NCI-H2171 treated with DMSO at 0.1 percent for 48 hours (cell line): ENCODE results near the gene PIK3C2A.

Experiments
- DNase-seq: peaks from one replicate; lab custom pipeline; 2025; lab: John Stamatoyannopoulos, UW

The PIK3C2A gene

GRCh38 chr11:17211286-17211685 is 3.5 kb upstream of the PIK3C2A start:
- no peak for DNase-seq

- no peak for DNase-seq
Observed at GRCh38 chr11:17209939-17210245, 2.1 kb upstream of the PIK3C2A start.

GRCh38 chr11:17208257-17208999 is 642 bp upstream of the PIK3C2A start:
- DNase-seq: peak; percentile 79

- DNase-seq: no peak
Observed at GRCh38 chr11:17206463-17206862, 1.3 kb downstream of the PIK3C2A start.

- no peak for DNase-seq
Observed at GRCh38 chr11:17197431-17197898, 10.3 kb downstream of the PIK3C2A start.

GRCh38 chr11:17188675-17189074 is 19.1 kb downstream of the PIK3C2A start:
- DNase-seq: no peak

- no peak for DNase-seq
Observed at GRCh38 chr11:17186932-17187692, 20.7 kb downstream of the PIK3C2A start.

- no peak for DNase-seq
Observed at GRCh38 chr11:17185938-17186337, 21.8 kb downstream of the PIK3C2A start.

- no peak for DNase-seq
Observed at GRCh38 chr11:17184882-17185587, 22.8 kb downstream of the PIK3C2A start.

GRCh38 chr11:17183836-17184235 is 23.9 kb downstream of the PIK3C2A start:
- no peak for DNase-seq

- DNase-seq: no peak
Observed at GRCh38 chr11:17179970-17180369, 27.8 kb downstream of the PIK3C2A start.

- DNase-seq: no peak
Observed at GRCh38 chr11:17173332-17173731, 34.5 kb downstream of the PIK3C2A start.

GRCh38 chr11:17171916-17172315 is 35.9 kb downstream of the PIK3C2A start:
- no peak for DNase-seq

GRCh38 chr11:17171343-17171742 is 36.4 kb downstream of the PIK3C2A start:
- DNase-seq: no peak

GRCh38 chr11:17169876-17170275 is 37.9 kb downstream of the PIK3C2A start:
- DNase-seq: no peak

- DNase-seq: no peak
Observed at GRCh38 chr11:17165247-17165890, 42.4 kb downstream of the PIK3C2A start.

- no peak for DNase-seq
Observed at GRCh38 chr11:17164361-17165246, 43.2 kb downstream of the PIK3C2A start.

GRCh38 chr11:17163736-17164135 is 44.0 kb downstream of the PIK3C2A start:
- no peak for DNase-seq

- no peak for DNase-seq
Observed at GRCh38 chr11:17163291-17163690, 44.5 kb downstream of the PIK3C2A start.

GRCh38 chr11:17162376-17162775 is 45.4 kb downstream of the PIK3C2A start:
- DNase-seq: no peak

- DNase-seq: no peak
Observed at GRCh38 chr11:17161515-17161914, 46.3 kb downstream of the PIK3C2A start.
